A673 (cell line): ENCODE measurements around the gene EXOC2.

Experiments
- CTCF ChIP-seq: fragments of 300-800, 200-600 bp; sonication (generic); conservative IDR thresholded peaks from 2 replicates; pipeline ENCODE4 v1.5.1; 2017; ENCODE audit warnings: low read depth, mild to moderate bottlenecking, antibody characterized with exemption, low read length, moderate library complexity, mixed read lengths
- EZH2 ChIP-seq: fragments of 200-600 bp; sonication (generic); IDR thresholded peaks from 2 replicates; pipeline ENCODE4 v1.6.1; 2017; ENCODE audit warnings: borderline replicate concordance, low read depth, mild to moderate bottlenecking, mixed read lengths, antibody characterized with exemption, low read length; ENCODE audit not compliant: poor library complexity, severe bottlenecking

- TF ChIP-seq CTCF (no peak), EZH2 (no peak)
Observed at GRCh38 chr6:628766-629165, 64.2 kb downstream of the EXOC2 start.
